ENCODE data around the gene MIB2.

Gene MIB2

DNA sequence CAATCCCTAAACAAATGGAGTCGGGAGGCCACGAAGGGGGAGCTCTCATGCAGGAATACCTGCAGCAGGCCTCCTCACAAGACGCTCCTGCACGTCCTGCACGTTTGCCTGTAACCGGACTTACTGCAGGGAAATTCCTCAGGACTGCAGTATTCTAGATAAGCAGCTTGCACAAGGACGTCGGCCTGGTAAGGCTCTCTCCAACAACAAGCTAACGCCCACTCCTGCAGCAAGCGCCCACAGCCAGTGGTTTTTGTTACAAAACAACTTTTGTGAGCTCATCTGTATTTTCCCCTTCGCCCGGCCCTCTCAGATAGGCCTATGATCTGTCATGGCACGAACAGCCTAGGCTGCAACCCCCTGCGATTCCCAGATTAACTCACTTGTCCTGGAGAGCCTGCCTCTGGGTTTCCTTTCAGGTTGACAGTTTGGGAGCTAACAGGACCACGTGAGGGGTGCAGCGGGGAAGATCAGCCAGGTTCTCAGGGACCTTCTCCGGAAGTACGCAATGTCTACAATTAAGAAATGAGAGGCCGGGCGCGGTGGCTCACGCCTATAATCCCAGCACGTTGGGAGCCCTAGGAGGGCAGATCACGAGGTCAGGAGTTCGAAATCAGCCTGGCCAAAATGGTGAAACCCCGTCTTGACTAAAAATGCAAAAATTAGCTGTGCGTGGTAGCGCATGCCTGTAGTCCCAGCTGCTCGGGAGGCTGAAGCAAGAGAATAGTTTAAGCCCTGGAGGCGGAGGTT, 921 bp upstream of the MIB2 start:
- DNase-seq (ENCODE audit: low read depth), result no peak

DNA sequence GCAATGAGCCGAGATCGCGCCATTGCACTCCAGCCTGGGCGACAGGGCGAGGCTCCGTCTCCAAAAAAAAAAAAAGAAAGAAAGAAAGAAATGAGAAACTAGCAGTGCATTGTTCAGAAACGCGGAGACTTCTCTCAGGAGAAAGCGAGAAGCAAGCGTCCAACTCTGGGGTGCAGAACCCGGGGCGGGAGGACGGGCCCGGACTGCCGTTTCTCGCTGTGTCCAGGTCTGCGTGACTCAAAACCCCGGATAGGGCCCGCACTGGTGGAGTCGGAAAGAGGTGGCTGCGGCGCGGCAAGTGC, 395 bp upstream of the MIB2 start:
- no peak for DNase-seq (ENCODE audit: low read depth)

DNA sequence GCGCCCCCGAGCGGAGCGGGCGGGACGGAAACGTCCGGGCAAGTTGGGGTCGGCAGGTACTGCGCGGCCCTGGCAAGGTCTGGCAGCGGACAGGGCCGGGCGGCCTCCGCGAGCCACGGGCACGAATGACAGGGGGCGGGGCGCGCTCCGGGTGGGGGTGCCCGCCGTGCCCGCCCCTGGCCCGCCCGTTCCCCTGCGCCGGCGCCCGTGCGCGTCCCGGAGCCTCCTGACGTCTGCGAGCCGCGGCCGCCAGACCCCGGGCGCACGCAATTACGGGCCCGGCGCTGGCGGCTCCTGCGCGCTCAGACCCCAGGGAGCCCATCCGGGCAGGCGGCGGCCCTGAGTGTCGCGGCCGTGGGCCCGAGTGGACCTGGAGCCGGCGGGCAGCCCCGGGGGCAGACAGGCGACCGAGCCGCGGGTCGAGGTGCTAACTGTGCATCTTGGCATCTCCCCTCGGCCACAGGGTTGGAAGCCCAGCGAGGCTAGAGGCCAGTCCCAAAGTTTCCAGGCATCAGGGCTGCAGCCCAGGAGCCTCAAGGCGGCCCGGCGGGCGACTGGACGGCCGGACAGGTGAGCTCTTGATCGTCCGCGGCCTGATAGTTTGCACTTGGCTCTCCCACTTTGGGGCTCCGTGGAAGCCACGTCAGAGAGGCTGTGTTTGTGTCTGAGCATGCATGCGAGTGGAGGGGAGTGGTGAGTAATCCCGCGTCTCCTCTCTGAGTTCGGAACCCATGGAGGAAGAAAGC, 918 bp downstream of the MIB2 start:
- no peak for DNase-seq (ENCODE audit: low read depth)

DNA sequence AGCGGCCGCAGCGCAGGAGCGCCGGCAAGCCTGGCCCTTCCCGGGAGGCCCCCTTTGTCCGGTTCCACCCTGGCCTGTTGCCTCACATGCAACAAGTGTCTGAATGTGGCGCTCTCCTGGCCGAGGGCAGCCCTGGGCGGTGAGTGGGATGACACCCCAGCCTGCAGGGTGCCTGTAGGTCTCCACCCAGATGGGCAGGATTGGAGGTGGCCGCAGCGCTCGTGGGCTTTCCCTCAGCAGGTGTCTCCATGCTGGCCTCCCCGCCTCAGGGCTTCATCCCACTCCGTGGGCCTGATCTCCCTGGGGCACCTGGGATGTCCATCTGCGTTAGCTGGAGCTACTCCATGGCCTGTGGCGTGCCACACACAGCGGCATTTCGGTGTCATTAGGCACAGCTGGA, 1.5 kb downstream of the MIB2 start:
- no peak for DNase-seq (ENCODE audit: low read depth)

DNA sequence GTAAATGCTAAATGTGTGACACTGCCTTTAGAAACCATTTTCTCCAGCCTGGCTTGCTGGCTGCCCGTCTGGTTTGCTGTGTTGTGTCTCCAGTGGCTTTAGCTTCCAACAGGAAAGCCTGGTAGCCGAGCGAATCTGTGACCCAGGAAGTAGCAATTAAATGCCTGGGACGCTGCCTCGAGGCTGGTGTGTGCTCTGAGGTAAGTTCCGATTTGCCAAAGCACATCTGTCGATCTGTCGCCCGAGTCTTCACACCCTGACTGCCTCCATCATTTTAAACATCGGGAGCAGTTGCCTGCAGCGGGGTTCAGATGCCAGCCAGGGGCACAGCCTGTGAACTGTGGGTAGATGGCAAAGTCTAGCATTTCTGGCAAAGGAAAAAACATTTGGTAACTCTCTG, 2.2 kb downstream of the MIB2 start:
- no peak for DNase-seq (ENCODE audit: low read depth)

DNA sequence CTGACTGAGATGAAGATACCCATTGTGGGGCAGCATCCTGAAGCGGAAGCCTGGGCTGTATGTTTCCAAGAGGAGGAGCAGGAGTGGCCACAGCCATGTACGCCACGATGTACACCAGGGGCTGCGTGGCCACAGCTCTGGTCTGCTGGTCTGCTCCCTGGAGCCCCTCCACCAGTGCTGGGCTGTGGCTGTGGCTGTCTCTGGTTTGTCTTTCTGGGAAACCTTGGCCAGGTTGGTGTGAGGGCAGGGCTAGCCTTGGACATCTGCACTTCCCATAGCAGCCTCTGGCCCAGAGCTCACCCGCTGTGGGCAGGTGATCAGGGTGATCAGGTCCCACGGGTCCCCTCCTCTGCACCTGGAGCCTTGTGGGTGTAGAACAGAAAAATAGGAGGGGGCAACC, 2.6 kb downstream of the MIB2 start:
- DNase-seq (ENCODE audit: low read depth), result no peak

DNA sequence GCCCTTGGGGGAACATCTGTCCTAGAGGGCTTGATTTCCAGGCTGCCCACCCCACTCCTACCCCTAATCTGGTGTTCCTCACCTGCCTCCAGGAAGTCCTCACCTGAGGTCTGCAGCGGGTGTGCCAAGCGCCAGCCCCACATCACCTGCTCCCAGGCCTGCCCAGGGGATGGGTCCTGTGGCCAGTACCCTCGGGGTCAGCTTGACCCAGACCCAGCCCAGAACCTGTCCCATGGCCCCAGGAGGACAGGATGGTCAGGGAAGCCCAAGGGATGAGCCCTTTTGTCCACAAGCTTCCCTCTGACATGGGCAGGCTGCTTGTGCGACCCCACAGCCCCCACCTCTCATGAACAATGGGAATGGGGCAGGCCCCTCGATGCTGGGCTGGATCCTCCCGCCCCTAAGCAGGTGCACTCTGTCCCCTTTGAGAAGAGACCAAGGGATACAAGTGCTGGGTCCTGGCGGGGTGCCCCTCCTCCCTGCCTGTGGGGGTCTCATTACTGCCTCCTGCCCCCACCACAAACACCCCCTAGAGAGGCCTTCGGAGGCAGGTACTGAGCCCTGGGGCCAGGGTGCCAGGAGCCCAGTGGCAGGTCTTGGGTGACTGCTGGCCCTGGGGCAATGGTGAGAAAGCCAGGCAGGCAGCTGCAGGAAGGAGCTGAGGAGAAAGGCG, 3.2 kb downstream of the MIB2 start:
- no peak for DNase-seq (ENCODE audit: low read depth)

DNA sequence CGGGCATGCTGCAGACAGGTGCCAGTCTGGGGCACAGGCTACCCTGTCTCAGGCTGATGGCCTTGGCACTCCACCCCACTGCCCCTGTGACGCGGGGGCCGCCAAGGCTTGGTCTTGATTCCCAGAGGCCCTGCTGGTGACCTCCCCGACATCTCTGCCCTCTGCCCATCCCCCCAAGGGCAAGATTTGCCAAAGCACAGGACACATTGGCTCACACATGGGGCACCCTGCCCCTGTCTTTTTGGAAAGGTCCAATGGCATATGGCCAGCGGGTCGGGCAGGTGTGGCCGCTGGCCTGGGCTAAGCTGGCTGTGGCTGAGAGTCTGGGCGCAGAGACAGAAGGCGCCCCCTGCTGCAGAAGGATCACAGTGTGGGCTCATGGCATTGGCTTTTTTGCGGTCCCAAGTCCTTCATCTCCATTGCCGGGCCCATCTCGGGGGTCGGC, 4.6 kb downstream of the MIB2 start:
- no peak for DNase-seq (ENCODE audit: low read depth)

DNA sequence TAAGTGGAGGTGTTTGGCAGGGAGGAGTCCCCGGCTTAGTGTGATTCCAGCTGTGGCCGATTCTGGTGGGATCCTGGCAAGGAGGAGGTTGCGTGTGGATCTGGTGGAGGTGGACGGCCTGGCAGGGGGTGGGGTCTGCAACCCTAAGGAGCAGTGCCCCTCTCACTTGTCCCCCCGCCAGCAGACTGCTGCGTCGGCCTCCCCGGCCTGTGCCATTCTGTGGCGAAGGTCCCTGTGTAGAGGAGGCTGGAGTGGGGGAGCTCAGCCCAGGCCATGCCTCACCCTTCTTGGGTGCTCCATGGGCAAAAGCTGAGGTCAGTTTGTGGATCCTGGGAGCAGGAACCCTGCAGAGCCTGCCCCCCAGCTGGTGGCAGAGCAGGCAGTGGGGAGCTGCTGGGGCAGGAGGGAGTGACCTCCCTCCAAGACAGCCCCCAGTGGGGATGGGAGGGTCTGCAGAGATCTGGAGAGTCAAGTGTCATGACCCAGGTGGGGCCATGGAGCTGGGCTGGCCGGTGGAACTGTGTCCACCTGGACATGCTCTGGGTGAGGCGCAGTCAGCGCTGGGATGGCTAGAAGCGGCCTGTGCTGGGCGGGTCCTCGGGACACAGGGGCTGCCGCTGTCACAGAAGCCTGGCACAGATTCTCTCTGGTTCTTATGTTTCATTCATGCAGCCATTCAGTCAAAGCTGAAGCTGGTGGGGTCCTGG, 5.3 kb downstream of the MIB2 start:
- DNase-seq (ENCODE audit: low read depth), result no peak

DNA sequence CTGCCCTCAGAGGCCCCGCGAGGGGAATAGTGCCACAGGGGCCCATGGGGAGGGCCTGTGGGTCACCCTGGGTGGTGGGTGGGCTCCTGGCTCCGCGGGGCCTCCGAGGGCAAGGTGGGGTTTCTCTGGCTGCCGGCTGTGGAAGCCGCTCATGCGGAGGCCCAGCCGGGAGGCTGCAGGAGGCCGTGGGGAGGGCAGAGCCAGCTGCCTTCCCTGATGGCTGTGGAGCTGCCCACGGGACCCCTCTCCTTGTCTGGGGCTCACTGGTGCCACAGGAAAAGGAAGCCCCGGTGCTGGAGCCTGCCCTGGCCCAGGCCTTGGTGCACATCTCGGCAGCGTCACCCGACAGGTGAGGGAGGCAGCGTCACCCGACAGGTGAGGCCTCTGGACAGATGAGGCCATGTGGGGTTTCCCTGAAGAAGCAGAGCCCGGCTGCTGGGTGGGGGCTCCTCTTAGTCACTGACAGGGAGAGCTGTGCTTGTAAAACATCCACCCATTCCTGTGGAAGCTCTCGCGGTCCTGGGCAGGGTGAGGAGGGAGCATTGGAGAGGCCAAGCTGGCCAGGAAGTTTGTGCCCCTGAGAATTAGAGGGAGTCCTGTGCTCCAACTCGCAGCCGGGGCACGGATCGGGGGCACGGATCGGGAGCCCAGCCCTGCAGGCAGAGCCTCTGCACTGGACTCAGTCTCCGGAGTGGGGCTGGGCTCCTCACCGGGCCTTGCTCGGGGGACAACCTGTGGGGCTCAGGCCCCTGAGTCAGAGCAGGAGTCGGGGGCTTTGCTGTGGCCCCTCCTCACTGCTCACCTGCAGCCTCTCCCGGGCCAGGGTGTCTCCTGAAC, 6.1 kb downstream of the MIB2 start:
- DNase-seq (ENCODE audit: low read depth), result no peak

DNA sequence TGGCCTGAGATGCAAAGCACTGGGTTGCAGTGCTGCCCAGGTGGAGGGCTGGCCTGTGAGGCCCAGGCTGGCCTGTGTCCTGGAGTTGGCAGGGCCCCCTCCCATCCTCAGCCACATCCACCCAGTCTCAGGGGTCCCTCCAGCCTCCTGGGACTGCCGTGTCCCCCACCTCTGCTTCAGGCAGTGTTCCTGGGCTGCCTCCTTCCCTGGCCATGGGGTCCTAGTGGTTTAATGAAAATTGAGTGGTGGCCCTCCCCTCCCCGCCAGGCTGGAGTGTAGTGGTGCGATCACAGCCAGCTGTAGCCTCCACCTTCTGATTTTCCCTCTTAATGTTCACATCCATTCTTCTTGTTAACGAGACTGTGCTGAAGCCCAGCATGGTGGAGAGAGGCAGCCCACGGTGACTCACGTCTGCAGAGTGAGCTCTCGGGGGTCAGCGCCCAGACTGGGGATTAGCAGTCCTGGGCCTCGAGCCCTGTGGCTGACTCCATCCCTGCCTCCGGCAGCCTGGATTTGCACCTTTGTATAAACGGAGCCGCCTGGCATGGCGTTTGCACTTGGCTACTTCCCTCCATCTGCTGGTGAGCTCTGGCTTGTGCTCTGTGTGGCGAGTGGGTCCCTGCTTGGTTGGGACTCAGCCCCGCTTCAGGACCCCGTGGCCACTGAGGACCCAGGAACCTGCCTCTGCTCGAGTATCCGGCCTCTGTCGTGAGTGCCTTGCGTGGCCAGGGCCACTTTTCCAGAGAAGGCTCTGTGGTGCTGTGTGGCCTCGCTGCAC, 6.9 kb downstream of the MIB2 start:
- DNase-seq (ENCODE audit: low read depth), result no peak

DNA sequence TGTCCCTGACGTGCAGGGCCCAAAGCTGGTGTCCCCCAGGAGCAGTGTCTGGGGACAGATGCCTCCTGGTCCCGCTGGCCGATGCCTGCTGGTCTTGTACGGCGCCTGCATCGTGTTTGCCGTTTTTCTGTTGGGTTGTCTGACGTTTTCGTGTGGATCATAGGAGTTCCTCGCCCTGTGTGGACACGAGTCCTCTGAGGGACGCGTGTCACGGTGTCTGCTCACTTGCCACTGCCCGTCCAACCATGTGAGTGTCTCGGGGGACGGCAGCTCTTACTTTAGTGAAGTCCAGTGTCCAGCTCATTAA, 7.4 kb downstream of the MIB2 start:
- DNase-seq (ENCODE audit: low read depth), result no peak

DNA sequence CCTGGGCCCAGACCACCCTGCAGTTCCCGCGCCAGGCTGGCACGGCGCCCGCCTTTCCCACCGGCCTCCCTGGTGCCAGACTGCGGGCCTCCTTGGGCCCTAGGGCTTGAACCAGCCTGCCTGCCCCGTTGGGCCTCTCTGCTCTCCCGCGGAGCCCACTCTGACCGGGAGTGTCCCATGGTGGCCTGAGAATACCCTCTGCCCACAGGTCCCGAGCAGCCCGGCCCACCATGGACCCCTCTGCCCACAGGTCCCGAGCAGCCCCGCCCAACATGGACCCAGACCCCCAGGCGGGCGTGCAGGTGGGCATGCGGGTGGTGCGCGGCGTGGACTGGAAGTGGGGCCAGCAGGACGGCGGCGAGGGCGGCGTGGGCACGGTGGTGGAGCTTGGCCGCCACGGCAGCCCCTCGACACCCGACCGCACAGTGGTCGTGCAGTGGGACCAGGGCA, 7.9 kb downstream of the MIB2 start:
- DNase-seq (ENCODE audit: low read depth), result no peak

DNA sequence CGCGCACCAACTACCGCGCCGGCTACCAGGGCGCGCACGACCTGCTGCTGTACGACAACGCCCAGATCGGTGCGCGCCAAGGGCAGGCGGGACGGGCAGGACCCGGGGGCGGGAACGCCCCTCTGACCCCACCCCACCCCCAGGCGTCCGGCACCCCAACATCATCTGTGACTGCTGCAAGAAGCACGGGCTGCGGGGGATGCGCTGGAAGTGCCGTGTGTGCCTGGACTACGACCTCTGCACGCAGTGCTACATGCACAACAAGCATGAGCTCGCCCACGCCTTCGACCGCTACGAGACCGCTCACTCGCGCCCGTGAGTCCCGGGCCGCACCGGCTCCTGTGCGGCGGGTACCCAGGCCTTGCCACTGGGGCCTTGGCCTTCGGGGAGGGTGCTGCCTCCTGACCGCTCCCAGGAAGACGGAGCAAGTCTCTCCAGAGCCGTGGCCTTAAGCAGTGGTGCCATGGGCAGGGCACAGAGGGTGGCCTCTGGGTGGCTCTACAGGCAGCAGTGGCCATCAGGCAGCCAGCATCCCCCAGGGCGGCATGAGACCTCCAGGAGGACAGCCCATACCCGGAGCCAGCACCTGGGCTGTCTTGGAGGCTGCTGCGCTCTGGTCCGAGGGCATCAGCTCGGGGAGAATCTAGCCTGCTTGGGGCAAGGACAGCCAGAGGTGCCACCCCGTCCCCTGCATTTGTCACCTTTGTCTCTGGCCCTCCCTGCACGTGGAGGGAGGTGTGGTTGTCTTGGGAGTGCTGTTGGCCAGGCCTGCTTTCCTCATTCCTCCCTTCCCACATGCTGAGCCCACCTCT, 8.5 kb downstream of the MIB2 start:
- DNase-seq (ENCODE audit: low read depth), result no peak

DNA sequence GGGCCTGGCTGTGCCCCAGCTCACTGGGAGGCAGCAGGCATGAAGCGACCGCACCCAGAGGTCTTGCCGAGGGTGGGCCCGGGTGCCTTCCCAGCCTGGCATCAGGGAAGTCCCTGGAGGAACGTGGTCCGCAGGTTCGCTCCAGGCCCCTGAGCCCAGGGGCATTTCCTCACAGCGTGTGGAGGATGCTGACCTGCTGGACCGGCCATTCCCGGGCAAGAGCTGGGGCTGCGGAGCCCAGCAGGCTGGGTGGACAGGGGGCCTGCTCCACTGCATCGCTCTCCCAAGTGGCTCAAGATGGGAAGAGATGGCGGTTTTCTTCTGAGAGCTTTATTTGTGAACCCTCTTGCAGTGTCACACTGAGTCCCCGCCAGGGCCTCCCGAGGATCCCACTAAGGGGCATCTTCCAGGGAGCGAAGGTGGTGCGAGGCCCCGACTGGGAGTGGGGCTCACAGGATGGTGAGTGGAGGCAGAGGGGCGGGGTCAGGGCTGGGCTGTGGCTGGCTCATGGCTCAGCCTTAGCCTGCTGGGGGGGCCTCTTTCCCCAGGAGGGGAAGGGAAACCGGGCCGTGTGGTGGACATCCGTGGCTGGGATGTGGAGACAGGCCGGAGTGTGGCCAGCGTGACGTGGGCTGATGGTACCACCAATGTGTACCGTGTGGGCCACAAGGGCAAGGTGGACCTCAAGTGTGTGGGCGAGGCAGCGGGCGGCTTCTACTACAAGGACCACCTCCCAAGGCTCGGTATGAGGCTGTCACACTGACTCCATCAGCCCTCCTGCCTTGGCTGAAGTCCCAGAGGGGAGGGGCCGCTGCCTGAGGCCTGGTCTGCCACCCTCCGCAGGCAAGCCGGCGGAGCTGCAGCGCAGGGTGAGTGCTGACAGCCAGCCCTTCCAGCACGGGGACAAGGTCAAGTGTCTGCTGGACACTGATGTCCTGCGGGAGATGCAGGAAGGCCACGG, 9.4 kb downstream of the MIB2 start:
- no peak for DNase-seq (ENCODE audit: low read depth)

DNA sequence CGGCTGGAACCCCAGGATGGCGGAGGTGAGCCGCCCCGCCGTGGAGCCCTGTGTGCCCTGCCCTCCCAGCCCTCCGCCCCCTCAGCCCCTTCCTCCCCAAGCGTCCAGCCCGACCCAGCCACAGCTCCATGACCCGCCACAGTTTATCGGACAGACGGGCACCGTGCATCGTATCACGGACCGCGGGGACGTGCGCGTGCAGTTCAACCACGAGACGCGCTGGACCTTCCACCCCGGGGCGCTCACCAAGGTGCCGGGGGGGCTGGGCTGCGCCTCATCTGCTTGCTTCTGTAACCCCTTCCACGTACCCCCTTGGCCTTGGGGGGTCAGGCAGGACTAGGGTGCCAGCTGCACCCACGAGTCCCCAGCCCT, 10.1 kb downstream of the MIB2 start:
- no peak for DNase-seq (ENCODE audit: low read depth)

DNA sequence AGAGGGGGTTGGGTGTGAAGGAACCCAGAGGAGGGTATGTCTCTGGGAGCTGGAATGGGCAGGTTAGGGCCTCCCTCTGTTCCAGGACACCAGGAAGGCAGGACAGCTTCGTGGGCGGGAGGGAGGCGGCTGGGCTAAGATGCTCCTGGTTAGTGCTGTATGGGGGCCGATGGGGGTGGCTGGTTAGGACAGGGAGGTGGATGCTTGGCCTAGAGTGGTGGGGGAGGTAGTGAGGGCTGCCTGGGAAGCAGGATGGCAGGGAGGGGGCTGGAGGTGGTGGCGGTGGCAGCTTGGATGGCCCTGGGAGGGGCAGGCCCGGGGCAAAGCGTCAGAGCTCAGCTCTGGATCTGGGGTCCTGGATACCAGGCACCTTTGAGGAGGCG, 10.5 kb downstream of the MIB2 start:
- no peak for DNase-seq (ENCODE audit: low read depth)

DNA sequence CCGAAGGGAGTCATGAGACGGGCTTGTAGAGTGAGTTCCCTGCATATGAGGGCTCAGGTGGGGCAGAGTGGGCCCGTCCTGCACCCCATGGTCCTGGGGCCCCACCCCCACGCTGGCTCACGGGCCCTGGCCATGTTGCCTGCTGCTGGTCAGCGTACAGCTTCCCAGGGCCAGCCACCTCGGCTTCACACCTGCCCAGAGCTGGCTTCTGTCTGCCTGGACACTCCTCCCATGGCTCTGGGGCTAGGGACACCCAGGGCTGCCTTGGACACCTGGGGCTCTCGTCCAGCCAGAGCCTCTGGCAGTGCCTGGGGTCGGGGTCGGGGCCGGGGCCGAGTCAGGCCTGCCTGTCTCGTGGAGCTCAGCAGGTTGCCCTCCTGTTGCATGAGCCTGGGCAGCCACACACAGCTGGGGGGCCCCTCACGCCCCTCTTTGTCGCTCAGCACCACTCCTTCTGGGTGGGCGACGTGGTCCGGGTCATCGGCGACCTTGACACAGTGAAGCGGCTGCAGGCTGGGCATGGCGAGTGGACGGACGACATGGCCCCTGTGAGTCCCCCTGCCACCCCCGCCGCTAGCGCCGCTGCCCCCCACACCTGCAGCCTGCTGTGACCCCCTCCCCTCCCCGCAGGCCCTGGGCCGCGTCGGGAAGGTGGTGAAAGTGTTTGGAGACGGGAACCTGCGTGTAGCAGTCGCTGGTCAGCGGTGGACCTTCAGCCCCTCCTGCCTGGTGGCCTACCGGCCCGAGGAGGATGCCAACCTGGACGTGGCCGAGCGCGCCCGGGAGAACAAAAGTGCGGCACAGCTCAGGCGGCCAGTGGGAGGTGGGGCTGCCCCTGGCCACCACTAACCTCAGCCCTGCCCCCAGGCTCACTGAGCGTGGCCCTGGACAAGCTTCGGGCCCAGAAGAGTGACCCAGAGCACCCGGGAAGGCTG, 11.2 kb downstream of the MIB2 start:
- DNase-seq (ENCODE audit: low read depth), result no peak

All from GM04503 (cell line).